Measurements from ENCODE around the gene SLC22A25. TPM values are rescaled to one million over a fixed set of nuclear protein-coding genes. Genes with fewer than 3 reads are reported as not detected.

SLC22A25 gene
- total and polyA plus RNA-seq, 2 of the 13 experiments (the other 11 are each of a cell fraction or from before 2014, with no cell fraction given), result 0.18 to 0.42 TPM

GRCh38 chr11:63251312-63251711, 7.9 kb upstream of the SLC22A25 start (continued):
- no peak for TF ChIP-seq ZNF263 (CRISPR knock-in tag; IDR thresholded peaks at IDR 0.05)
- TF ChIP-seq AHDC1 (CRISPR knock-in tag; IDR thresholded peaks at IDR 0.05; ENCODE audit: borderline replicate concordance), result peak; percentile 28; the same call in 1 of the 2 replicates
- TF ChIP-seq NR2F6 (IDR thresholded peaks at IDR 0.05), result peak; percentile 49; the same call in 1 of the 2 replicates
- TF ChIP-seq NR2F6 (CRISPR knock-in tag; IDR thresholded peaks at IDR 0.05), result peak; percentile 79
- peak; percentile 63; the same call in 1 of the 2 replicates for TF ChIP-seq FOXO1 (CRISPR knock-in tag; IDR thresholded peaks at IDR 0.05)
- TF ChIP-seq NFYB (CRISPR knock-in tag; IDR thresholded peaks at IDR 0.05), result no peak
- TF ChIP-seq EHMT2 (IDR thresholded peaks at IDR 0.05; ENCODE audit: borderline replicate concordance, low read depth, low read length), result peak; percentile 67; the same call in 1 of the 2 replicates
- peak; percentile 74; the same call in 1 of the 2 replicates for TF ChIP-seq HDAC2 (CRISPR knock-in tag; IDR thresholded peaks at IDR 0.05)
- TF ChIP-seq CEBPG (CRISPR knock-in tag; IDR thresholded peaks at IDR 0.05), result peak; percentile 88
- TF ChIP-seq TFE3 (CRISPR knock-in tag; IDR thresholded peaks at IDR 0.05), result peak; percentile 73
- no peak for TF ChIP-seq ZNF7 (CRISPR knock-in tag; IDR thresholded peaks at IDR 0.05)
- 0 out of 2 replicates have a peak, but pooled peaks have one; percentile 43 for TF ChIP-seq ZNF331 (CRISPR knock-in tag; IDR thresholded peaks at IDR 0.05)
- TF ChIP-seq, protein P1, sequence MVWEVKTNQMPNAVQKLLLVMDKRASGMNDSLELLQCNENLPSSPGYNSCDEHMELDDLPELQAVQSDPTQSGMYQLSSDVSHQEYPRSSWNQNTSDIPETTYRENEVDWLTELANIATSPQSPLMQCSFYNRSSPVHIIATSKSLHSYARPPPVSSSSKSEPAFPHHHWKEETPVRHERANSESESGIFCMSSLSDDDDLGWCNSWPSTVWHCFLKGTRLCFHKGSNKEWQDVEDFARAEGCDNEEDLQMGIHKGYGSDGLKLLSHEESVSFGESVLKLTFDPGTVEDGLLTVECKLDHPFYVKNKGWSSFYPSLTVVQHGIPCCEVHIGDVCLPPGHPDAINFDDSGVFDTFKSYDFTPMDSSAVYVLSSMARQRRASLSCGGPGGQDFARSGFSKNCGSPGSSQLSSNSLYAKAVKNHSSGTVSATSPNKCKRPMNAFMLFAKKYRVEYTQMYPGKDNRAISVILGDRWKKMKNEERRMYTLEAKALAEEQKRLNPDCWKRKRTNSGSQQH (CRISPR knock-in tag; IDR thresholded peaks at IDR 0.05; ENCODE audit: low read depth), result 0 out of 2 replicates have a peak, but pooled peaks have one; percentile 46
- TF ChIP-seq RXRB (CRISPR knock-in tag; IDR thresholded peaks at IDR 0.05; ENCODE audit: borderline replicate concordance), result peak; percentile 71
- peak; percentile 55; the same call in 1 of the 2 replicates for TF ChIP-seq NCOR1 (IDR thresholded peaks at IDR 0.05; ENCODE audit: borderline replicate concordance, low read length)
- peak; percentile 85 for TF ChIP-seq RARA (CRISPR knock-in tag; IDR thresholded peaks at IDR 0.05)
- peak; percentile 37; the same call in 1 of the 2 replicates for TF ChIP-seq ELF3 (CRISPR knock-in tag; IDR thresholded peaks at IDR 0.05)
- TF ChIP-seq ZSCAN30 (CRISPR knock-in tag; IDR thresholded peaks at IDR 0.05), result 0 out of 2 replicates have a peak, but pooled peaks have one; percentile 25
- TF ChIP-seq, protein P2, sequence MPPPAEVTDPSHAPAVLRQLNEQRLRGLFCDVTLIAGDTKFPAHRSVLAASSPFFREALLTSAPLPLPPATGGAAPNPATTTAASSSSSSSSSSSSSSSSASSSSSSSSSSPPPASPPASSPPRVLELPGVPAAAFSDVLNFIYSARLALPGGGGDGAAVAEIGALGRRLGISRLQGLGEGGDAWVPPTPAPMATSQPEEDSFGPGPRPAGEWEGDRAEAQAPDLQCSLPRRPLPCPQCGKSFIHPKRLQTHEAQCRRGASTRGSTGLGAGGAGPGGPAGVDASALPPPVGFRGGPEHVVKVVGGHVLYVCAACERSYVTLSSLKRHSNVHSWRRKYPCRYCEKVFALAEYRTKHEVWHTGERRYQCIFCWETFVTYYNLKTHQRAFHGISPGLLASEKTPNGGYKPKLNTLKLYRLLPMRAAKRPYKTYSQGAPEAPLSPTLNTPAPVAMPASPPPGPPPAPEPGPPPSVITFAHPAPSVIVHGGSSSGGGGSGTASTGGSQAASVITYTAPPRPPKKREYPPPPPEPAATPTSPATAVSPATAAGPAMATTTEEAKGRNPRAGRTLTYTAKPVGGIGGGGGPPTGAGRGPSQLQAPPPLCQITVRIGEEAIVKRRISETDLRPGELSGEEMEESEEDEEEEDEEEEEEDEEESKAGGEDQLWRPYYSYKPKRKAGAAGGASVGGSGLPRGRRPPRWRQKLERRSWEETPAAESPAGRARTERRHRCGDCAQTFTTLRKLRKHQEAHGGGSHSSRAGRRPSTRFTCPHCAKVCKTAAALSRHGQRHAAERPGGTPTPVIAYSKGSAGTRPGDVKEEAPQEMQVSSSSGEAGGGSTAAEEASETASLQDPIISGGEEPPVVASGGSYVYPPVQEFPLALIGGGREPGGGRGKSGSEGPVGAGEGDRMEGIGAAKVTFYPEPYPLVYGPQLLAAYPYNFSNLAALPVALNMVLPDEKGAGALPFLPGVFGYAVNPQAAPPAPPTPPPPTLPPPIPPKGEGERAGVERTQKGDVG (CRISPR knock-in tag; IDR thresholded peaks at IDR 0.05; ENCODE audit: borderline replicate concordance), result no peak

Measured in HepG2 (cell line).